DMS53 treated with DMSO at 0.1 percent for 48 hours (cell line): ENCODE results near the gene GPR26.

Experiments
- DNase-seq: peaks from one replicate; lab custom pipeline; 2025; ENCODE audit not compliant: unreplicated experiment; lab: John Stamatoyannopoulos, UW

The GPR26 gene, protein sequence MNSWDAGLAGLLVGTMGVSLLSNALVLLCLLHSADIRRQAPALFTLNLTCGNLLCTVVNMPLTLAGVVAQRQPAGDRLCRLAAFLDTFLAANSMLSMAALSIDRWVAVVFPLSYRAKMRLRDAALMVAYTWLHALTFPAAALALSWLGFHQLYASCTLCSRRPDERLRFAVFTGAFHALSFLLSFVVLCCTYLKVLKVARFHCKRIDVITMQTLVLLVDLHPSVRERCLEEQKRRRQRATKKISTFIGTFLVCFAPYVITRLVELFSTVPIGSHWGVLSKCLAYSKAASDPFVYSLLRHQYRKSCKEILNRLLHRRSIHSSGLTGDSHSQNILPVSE

DNA sequence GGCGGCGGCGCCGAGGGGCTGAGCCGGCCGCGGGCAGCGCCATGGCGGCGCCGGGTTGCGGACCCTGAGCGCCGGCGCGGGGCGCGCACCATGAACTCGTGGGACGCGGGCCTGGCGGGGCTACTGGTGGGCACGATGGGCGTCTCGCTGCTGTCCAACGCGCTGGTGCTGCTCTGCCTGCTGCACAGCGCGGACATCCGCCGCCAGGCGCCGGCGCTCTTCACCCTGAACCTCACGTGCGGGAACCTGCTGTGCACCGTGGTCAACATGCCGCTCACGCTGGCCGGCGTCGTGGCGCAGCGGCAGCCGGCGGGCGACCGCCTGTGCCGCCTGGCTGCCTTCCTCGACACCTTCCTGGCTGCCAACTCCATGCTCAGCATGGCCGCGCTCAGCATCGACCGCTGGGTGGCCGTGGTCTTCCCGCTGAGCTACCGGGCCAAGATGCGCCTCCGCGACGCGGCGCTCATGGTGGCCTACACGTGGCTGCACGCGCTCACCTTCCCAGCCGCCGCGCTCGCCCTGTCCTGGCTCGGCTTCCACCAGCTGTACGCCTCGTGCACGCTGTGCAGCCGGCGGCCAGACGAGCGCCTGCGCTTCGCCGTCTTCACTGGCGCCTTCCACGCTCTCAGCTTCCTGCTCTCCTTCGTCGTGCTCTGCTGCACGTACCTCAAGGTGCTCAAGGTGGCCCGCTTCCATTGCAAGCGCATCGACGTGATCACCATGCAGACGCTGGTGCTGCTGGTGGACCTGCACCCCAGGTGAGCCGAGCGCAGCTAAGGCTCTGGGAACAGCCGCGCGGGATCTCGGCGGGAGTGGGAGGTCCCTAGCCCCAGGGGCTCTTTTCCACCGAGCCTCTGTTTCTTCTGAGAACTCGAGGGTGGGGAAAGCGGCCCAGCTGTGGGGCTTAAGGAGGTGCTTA lies at the start of gene GPR26:
Gene GPR26 (plus strand): TSS at position 38 of the 919 bp plus-strand sequence. CDS start 53 bp downstream, at position 91.
- no peak for DNase-seq

DNA sequence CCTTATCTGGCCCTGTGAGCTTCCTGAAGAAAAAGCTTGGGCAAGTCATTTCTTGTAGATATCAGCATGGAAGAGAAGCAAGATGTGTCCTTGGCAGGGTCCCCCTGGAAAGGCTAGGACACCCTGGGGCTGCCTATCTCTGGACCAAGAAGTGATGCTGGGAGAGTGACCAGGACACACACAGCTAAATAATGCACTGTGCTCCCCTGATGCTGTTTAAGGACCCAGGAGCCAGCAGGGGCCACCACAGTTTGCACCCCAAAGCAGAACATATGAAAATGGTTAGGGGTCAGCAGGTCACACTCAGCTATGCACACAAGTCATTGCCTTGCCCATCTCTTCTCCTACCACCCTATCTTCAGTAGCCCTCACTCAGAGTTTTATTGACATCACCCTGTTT lies 47.9 kb upstream of the GPR26 start:
- no peak for DNase-seq

DNA sequence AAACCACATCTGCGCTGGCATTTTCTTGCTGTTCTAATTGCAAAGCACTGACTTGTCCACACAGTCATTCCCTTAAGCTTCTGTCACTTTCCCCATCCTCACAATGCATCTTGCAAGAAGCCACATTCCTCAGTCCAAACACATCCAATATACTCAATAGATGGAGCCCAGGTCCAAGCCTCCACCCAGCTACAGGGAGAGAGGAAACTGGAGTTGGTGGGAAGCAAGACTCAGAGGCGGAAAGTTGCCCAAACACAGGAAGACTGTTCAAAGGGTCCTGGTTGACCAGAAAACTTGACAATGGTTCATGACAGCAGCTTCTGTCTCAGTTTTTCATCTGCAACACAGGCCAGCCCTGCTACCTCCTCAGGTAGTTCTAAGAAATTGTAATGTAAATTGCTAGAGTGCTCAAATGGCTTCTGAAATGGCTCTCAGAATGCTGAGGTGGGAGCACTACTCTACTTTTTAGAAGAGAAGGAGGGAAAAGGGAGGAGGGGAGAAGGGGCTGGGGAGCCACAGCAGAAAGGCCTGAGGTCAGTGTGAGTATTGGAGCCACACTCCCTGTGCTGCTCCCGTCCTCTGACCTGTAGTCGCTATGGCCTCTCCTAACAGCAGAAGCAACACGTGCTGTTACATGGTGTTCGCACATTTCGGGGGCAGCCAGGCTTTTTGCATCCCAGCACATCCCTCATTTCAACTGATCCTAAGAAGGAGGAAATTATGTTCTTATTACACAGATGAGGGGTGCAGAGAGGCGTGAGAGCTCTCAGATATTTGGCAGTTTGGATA lies 46.9 kb upstream of the GPR26 start:
- no peak for DNase-seq

DNA sequence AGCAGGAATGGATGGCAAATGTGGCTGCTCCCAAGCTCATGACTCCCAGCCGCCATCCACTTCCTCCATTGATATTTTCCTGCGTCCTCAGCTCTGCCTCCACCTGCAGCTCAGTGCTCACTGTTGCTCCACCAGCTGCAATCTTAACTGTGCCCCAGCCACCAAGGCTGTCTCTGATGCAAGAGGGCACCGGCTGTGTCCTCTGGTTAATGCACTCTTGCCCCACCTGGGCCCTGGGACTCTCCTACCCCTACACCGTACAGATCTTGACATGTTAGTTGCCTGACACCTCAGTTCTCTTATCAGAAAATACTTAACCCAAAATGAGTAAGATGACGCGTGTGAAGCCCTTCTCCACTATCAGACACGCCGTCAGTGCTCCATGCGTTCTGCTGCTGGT lies 45.5 kb upstream of the GPR26 start:
- DNase-seq: no peak

DNA sequence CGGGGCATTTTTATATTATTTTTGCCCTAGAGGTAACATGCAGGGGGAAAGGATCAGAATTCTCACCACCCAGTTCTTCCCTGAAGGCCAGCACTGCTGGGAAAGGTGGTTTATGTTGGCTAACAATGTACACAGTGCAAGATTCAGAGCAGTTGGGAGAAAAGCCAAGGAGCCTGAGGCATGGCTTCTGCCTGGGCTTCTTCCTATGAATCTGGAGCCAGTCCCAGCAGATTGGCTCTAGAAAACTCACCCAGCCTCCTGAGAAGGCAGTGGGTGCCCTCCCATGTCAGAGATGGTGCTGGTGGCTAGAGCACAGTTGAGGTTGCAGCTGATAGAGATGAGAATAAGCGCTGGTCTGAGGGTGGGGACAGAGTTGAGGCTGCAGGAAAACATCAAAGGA lies 44.7 kb upstream of the GPR26 start:
- no peak for DNase-seq

DNA sequence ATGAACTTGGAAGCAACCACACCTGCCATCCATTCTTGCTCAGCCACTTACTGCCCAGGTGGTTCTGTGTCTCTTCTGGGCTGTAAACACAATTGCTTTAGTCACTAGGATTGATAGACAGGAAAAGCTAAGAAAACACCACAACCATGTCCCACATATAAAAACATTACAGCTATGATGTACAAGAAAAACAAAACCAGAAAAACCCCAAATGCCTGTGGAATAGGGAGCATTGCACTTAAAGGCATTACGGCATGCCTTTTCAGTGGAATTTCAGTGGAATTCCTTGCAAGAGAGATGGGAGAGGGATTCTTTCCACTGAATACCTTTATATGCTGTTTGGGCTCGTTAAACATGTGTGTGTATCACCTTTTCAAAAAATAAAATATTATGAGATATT lies 44.2 kb upstream of the GPR26 start:
- no peak for DNase-seq

DNA sequence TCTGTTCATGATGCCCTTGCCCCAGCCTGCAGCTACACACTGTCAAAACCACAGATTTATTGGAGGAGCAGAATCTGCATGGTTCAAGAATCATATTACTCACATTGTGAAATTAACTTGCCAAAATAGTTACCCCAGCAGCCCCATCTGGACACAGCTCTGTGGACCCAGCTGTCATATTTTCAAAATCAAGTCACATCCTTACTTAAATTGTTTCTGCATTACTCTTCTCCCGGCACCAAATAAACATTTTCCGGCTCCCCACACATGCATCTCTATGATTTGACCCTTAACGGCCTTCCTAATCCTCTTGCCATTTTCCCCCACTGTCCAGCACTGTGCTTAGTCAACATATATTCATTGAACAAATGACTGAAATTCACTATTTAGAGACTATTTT lies 43.8 kb upstream of the GPR26 start:
- no peak for DNase-seq

DNA sequence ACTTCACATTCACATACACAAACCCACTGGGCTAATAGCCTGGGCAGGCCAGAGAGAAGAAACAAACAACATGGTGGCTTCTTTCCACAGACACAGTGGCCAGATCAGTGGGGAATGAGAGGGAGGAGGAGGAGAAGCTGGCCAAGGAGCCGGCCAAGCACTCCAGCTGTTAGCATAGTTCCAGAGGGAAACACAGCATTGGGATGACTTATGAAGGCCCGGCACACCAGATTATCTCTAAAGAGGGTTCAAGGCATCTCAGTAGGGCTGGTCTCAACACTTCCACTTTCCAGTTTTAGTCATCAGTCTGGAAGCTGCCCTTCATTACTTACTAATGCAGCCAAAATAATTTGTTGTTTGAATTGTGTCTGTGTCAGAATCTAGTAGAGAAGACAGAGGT lies 42.1 kb upstream of the GPR26 start:
- no peak for DNase-seq

DNA sequence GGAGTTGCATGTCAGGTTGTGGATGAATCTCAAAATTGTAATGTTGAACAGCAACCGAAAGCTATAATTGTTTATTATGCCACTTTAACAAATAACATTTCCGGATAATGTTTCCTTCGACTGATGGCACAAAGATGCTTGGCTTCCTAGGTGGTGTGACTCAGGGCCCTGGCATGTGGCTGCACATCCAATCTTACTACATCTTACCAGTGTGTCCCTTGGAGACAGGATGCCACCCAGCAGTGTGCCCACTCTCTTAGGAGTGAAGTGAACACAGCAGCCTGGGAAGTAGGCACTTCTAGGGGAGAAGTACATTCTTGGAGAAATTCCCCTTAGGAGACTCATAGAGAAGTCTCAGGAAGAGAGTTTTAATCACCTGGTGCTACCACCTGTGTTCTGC lies 33.0 kb upstream of the GPR26 start:
- no peak for DNase-seq

DNA sequence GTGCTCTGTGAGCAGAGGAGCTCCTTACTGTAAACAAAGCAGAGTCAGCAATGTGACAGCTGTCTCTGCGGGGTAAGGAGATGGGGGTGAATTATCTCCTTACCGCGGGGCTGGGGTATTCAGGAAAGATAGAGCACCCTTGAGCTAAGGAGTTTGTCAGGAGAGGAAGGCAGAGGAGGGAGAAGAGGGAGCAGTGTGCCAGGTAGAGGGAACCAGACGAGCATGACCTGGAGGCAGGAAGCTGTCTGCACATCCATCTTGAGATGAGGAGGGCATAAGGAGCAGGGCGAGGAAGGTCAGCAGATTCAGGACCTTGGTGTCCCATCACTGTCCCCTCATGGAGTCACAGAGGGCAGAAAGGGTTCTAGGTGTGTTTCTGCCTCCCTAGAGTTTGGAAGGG lies 32.5 kb upstream of the GPR26 start:
- DNase-seq: no peak

DNA sequence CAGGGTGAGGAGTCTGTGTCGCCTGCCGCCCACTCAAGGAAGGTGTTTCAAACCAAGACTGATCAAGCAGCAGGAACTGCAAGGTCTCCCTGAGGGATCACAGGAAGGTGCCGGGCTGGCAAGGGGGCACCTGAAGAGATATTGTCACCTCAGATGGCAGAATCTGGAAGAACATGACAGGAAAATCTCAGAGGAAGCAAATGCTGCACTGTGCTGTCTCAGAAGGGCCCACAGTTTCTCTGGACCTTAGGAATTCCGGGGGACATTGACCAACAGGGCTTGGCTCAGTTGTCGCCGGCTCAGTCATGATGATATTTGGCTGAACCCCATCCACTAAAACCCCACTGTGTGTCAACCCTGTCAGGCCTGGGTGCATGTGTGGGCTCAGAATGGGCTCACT lies 31.9 kb upstream of the GPR26 start:
- DNase-seq: no peak

DNA sequence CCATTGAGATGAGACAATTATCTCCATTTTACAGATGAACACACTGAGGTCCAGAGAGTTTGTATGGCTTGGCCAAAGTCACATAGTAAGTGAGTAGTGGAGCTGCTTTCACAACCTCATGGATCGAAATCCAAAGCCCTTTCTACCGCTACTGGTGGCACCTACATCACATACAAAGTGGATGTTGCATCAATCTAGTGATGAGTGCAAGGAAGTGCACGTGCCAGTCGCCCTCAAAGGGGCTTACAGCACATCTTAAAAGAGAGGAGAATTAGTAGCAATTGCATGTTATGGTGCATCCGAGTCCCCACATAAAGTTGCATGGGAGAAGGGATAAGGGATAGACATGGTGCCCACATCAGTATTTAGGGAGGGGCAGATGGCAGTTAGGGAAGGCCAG lies 31.0 kb upstream of the GPR26 start:
- no peak for DNase-seq

DNA sequence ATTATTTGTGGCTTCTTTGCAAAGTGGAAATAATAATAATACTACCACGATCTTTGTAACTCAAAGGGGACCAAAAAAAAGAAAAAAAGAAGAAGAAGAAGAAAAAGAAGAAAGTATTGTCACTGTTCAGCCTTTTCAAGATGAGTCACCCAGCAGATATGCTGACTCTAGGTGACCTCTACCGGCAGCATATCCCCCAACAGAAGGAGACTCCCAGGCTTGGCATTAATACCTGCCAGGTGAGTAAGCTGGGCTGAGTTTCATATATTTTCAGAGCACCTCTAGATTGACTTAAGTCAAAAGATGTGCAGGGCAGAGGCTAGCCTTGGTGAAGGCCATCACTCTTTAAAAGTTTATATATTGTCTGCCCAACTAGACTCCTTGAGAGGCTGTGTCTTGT lies 30.4 kb upstream of the GPR26 start:
- DNase-seq: no peak

DNA sequence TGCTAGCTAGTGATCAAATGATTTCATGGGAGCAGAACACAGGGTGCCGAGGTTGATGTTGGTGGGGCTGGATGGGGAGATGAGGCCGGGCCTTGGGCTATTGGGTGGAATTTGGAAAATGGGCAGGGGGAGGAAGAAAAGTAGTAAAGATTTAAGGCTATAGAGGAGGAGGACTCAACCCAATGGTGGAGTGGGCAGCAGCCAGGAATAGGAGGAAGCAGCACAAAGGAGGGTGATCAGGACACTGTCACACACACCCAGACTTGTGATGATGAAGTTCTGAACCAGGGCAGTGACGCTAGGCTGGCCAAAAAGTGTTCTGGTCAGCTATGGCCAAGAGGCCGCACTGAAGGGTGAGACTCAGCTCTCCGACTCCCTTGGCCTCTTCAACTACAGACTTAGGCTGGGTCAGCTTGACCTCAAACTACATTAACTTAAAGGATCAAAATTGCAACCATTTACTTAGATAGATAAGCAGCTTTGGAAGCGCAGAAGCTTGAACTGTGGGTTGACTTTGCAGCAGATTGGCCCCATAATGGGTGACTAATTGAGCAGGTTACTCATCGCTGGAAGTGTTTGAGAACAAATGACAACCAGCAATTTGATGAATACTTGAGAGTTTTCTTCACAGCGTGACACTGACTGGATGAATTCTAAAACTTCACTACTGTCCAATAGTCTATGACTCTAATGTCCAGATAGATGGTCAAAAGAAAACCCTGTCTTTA lies 29.4 kb upstream of the GPR26 start:
- no peak for DNase-seq

DNA sequence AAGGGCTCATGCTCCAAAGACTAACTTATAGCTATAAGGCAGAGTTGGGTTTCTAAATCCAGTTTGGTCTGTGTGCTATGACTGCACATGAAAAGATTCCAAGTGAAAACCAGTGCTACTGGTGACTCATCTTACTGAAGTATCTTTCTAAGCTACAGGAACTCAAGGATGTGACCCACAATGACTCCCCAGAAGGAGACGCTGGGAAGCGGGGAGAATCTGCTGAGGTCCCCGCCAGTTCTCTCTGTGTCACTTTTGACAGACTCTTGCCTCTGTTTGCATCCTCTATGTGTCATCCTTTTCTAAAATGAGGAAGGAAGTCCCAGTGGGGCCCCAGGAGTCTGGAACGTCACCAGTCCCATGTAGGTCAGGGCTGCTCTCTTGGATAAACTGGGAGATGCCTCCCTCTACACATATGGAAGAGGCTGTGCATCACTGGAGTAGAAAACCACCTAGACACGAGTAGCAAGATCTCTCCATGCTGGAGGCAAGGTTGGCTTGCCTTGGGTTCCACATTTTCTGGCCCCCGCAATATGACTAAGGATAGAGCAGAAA lies 28.8 kb upstream of the GPR26 start:
- DNase-seq: no peak

DNA sequence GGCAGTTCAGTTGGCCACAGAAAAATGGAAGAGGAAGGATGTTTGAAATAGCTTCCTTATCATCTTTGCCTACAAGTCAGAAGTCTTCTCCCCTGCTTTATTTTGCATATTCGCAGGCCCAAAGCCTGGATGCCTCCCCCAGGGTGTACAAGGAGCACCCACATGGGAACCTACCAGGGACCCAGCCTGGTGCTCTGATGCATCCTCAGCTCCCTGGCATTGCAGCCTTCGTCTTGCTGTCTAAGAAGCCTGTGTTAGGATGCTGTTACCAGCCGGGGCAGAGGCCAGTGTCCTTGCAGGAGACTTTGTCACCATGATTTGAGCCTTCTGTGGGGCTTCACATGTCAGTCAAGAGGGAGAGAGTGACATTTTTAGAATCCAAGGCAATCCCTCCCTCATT lies 27.0 kb upstream of the GPR26 start:
- no peak for DNase-seq

DNA sequence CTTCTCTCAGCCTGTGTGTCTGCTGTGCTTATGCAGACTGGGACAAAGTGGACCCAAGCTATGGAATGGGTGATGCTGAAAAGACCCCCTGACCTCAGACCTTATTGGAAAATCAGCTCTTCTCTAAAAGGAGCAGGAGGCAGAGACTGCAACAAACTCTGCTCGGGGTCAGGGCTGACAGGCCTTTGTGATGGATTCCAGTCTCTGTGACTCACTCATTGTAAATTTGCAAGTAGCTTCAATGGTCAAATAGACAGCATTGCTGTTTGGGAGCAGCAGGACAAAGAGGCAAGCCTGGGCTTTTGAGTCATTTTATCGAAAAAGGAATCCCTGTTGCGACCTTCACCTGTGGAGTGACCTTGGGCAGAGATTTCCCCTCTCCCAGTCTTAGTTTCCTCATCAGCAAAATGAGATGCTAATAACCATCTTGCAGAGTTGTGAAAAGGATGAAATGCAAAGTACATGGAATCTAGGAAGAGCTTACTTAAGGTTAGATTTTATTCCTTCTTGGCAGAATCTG lies 26.1 kb upstream of the GPR26 start:
- DNase-seq: no peak

DNA sequence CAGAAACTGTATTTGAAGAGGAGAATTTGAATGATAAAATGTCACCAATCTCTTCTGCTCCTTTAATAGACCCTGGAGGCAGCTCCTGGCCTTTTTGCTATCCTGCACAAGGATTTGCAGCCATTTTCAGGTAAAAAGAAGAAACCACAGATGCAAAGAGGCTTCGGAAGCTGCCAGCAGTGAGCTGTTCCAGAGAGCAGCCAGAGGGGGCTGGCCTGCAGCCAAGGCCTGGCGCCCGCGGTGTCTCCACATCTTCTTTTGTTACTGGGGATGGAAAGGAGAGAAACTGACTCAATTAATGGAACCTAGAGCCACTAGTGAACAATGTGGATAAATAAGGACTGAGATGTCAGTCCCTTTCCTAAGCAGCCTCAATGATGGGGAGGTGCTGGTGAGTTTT lies 23.9 kb upstream of the GPR26 start:
- DNase-seq: no peak

DNA sequence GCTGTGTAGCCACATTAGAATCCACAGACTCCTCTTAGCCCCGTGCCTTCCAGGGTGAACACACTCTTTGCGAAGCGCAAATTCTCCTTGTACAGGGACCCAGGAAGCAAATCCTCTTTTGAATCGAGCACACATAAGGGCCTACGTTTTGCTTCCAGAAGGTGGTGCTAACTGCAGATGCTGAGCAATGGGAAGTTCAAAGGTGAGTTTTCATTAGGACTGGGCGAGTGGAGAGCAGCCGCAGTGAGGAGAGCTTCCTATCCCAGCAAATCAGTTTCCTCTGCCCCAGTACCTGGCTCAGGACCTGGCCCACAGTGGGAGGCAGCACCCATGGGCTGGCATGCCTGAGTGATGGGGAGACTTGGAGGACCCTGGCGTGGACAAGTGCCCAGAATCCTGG lies 23.5 kb upstream of the GPR26 start:
- DNase-seq: no peak

DNA sequence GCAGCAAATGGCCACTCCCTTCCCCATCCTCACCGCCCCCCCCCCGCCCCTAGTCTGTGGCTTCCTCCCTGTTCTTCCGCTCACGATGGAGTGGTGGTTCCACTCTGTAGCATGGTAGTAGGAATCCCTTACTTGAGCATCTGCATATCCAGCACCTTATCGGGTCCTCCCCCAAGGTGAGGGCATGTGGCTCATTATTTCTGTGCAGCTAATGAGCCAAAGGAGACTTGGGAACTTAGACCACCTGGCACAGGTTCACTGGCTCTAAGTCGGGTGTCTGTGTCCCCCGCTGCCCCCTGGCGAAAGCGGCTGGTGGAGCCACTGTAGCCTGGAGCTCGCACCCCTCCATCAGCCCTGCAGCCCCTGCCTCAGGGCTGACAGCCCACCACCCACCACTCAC lies 22.8 kb upstream of the GPR26 start:
- DNase-seq: no peak
